HPDE6-E6E7 (cell line): ENCODE measurements around the gene ZNF169.
"Not testable (repeated sequence)": the region's sequence is repeated elsewhere in the genome, so short reads cannot be mapped to it uniquely, and the experiment has no call there.

Source experiments
- DNase-seq: peaks from one replicate; pipeline ENCODE4 v3.0.0; 2011; ENCODE audit warnings: missing footprints; ENCODE audit errors: extremely low spot score

The ZNF169 gene

GRCh38 chr9:94348754-94349153 is 89.7 kb downstream of the ZNF169 start:
- not testable (repeated sequence) for DNase-seq
